ENCODE data around the gene COMP. TPM values are rescaled to one million over a fixed set of nuclear protein-coding genes. Genes with fewer than 3 reads are reported as not detected.

COMP gene
- not detected in 2 replicates for total RNA-seq (2014; rRNA removed; shearing (Covaris generic))

- Histone ChIP-seq H3K36me3 (no peaks in the 10 kb centered on the region), H3K27me3 (replicated peaks) (peaks cover 52% of the 10 kb centered on the region), H3K9me3 (replicated peaks) (no peaks in the 10 kb centered on the region), H3K4me1 (replicated peaks) (no peaks in the 10 kb centered on the region; the same call in 1 of the 2 replicates), H3K4me3 (no peak within 1 kb of the TSS), H3K27ac (no peak within 1 kb of the TSS)
- peak in 1 of 2 experiments; percentile 43 for DNase-seq (ENCODE audit: low read depth in 1 of 2, low spot score in 2 of 2)
These were observed at the start of gene COMP for GRCh38 chr19:18790566-18791314. COMP (minus strand) TSS chr19:18791305; CDS start chr19:18791269, 36 bp downstream.

- Histone ChIP-seq H3K4me3 (no peak overlapping the region), H3K9me3 (replicated peaks) (no peaks in the 10 kb centered on the region), H3K36me3 (peaks cover 51% of the 10 kb centered on the region), H3K27me3 (replicated peaks) (no peaks in the 10 kb centered on the region), H3K4me1 (replicated peaks) (peaks cover 4% of the 10 kb centered on the region), H3K27ac (no peak overlapping the region)
- no peak for DNase-seq (ENCODE audit: low read depth in 1 of 2, low spot score in 2 of 2)
These were observed 49.5 kb upstream of the COMP start for GRCh38 chr19:18840288-18841267.

GRCh38 chr19:18839465-18840287, 48.6 kb upstream of the COMP start:
- H3K4me3 ChIP-seq, result no peak overlapping the region
- H3K27ac ChIP-seq, result no peak overlapping the region
- no peaks in the 10 kb centered on the region for H3K9me3 ChIP-seq (replicated peaks)
- H3K4me1 ChIP-seq (replicated peaks), result peaks cover 4% of the 10 kb centered on the region
- peaks cover 52% of the 10 kb centered on the region for H3K36me3 ChIP-seq
- DNase-seq (ENCODE audit: low read depth in 1 of 2, low spot score in 2 of 2), result no peak
- no peaks in the 10 kb centered on the region for H3K27me3 ChIP-seq (replicated peaks)

GRCh38 chr19:18834644-18834984, 43.5 kb upstream of the COMP start:
- H3K4me1 ChIP-seq (replicated peaks), result peaks cover 19% of the 10 kb centered on the region
- no peak for DNase-seq (ENCODE audit: low read depth in 1 of 2, low spot score in 2 of 2)
- H3K4me3 ChIP-seq, result no peak overlapping the region
- no peak overlapping the region for H3K27ac ChIP-seq
- H3K9me3 ChIP-seq (replicated peaks), result no peaks in the 10 kb centered on the region
- H3K36me3 ChIP-seq, result peaks cover 72% of the 10 kb centered on the region
- no peaks in the 10 kb centered on the region for H3K27me3 ChIP-seq (replicated peaks)

- no peak overlapping the region for H3K27ac ChIP-seq
- H3K9me3 ChIP-seq (replicated peaks), result no peaks in the 10 kb centered on the region
- no peaks in the 10 kb centered on the region for H3K27me3 ChIP-seq (replicated peaks)
- H3K4me1 ChIP-seq (replicated peaks), result peaks cover 19% of the 10 kb centered on the region
- H3K36me3 ChIP-seq, result peaks cover 68% of the 10 kb centered on the region
- DNase-seq (ENCODE audit: low read depth in 1 of 2, low spot score in 2 of 2), result no peak
- H3K4me3 ChIP-seq, result peak overlapping the region; percentile 97
These were observed 42.9 kb upstream of the COMP start for GRCh38 chr19:18833849-18834643.

- no peak for DNase-seq (ENCODE audit: low read depth in 1 of 2, low spot score in 2 of 2)
- Histone ChIP-seq H3K27ac (no peak overlapping the region), H3K9me3 (replicated peaks) (no peaks in the 10 kb centered on the region), H3K4me3 (peak overlapping the region; percentile 97), H3K36me3 (peaks cover 60% of the 10 kb centered on the region), H3K4me1 (replicated peaks) (peaks cover 19% of the 10 kb centered on the region), H3K27me3 (replicated peaks) (no peaks in the 10 kb centered on the region)
These were observed 42.0 kb upstream of the COMP start for GRCh38 chr19:18833141-18833476.

GRCh38 chr19:18832306-18833140, 41.4 kb upstream of the COMP start:
- no peaks in the 10 kb centered on the region for H3K27me3 ChIP-seq (replicated peaks)
- DNase-seq (ENCODE audit: low read depth in 1 of 2, low spot score in 2 of 2), result peak in 1 of 2 experiments; percentile 42
- no peaks in the 10 kb centered on the region for H3K9me3 ChIP-seq (replicated peaks)
- H3K4me1 ChIP-seq (replicated peaks), result peaks cover 19% of the 10 kb centered on the region
- H3K4me3 ChIP-seq, result peak overlapping the region; percentile 97
- peak overlapping the region; percentile 74 for H3K27ac ChIP-seq
- peaks cover 54% of the 10 kb centered on the region for H3K36me3 ChIP-seq

GRCh38 chr19:18831524-18832305, 40.6 kb upstream of the COMP start, which contains the start of gene UPF1:
UPF1 (plus strand) TSS chr19:18831959; CDS start chr19:18832210, 251 bp downstream.
- peaks cover 6% of the 10 kb centered on the region; the same call in 1 of the 2 replicates for H3K9me3 ChIP-seq (replicated peaks)
- DNase-seq (ENCODE audit: low read depth in 1 of 2, low spot score in 2 of 2), result peak; percentile 85 to 95
- H3K27ac ChIP-seq, result peak within 1 kb of the TSS; percentile 74
- H3K4me1 ChIP-seq (replicated peaks), result peaks cover 19% of the 10 kb centered on the region
- H3K27me3 ChIP-seq (replicated peaks), result no peaks in the 10 kb centered on the region
- peak within 1 kb of the TSS; percentile 97 for H3K4me3 ChIP-seq
- H3K36me3 ChIP-seq, result peaks cover 46% of the 10 kb centered on the region

- Histone ChIP-seq H3K27ac (no peak overlapping the region), H3K4me1 (replicated peaks) (peaks cover 19% of the 10 kb centered on the region)
These were observed 39.4 kb upstream of the COMP start for GRCh38 chr19:18830488-18830887.

GRCh38 chr19:18828786-18829185, 37.7 kb upstream of the COMP start:
- H3K27ac ChIP-seq, result no peak overlapping the region
- H3K9me3 ChIP-seq (replicated peaks), result peaks cover 11% of the 10 kb centered on the region
- peaks cover 17% of the 10 kb centered on the region for H3K36me3 ChIP-seq
- peaks cover 13% of the 10 kb centered on the region for H3K4me1 ChIP-seq (replicated peaks)
- no peak for DNase-seq (ENCODE audit: low read depth in 1 of 2, low spot score in 2 of 2)
- peaks cover 4% of the 10 kb centered on the region; the same call in 1 of the 2 replicates for H3K27me3 ChIP-seq (replicated peaks)
- H3K4me3 ChIP-seq, result no peak overlapping the region

More at GRCh38 chr19:18830488-18830887, 39.4 kb upstream of the COMP start:
- H3K9me3 ChIP-seq (replicated peaks), result peaks cover 11% of the 10 kb centered on the region
- no peak overlapping the region for H3K4me3 ChIP-seq
- DNase-seq (ENCODE audit: low read depth in 1 of 2, low spot score in 2 of 2), result no peak
- H3K36me3 ChIP-seq, result peaks cover 34% of the 10 kb centered on the region
- H3K27me3 ChIP-seq (replicated peaks), result peaks cover 4% of the 10 kb centered on the region; the same call in 1 of the 2 replicates

- Histone ChIP-seq H3K4me3 (no peak overlapping the region), H3K27ac (no peak overlapping the region), H3K27me3 (replicated peaks) (peaks cover 15% of the 10 kb centered on the region; the same call in 1 of the 2 replicates), H3K36me3 (no peaks in the 10 kb centered on the region), H3K9me3 (replicated peaks) (no peaks in the 10 kb centered on the region), H3K4me1 (replicated peaks) (no peaks in the 10 kb centered on the region)
- DNase-seq (ENCODE audit: low read depth in 1 of 2, low spot score in 2 of 2), result no peak
These were observed 26.5 kb upstream of the COMP start for GRCh38 chr19:18817574-18817973.

All from SJSA1 (cell line).